Measurements from ENCODE around the gene ADK.
"Not testable (repeated sequence)": the region's sequence is repeated elsewhere in the genome, so short reads cannot be mapped to it uniquely, and the experiment has no call there.

ADK gene

DNA sequence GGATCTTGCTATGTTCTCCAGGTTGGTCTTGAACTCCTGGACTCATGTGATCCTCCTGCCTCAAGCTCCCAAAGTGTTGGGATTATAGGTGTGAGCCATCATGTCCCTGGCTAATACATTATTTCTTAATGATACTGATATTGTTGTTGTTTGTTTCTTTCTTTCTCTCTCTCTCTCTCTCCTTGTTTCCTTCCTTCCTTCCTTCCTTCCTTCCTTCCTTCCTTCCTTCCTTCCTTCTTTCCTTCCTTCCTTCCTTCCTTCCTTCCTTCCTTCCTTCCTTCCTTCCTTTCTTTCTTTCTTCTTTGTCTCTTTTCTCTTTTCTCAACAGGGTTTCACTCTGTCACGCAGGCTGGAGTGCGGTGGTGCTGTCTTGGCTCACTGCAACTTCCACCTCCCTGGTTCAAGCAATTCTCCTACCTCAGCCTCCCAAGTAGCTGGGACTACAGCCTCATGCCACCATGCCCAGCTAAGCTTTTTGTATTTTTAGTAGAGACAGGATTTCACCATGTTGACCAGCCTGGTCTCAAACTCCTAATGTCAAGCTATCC is 149.1 kb downstream of the ADK start:
- not testable (repeated sequence) for DNase-seq (ENCODE audit: low read depth)

DNA sequence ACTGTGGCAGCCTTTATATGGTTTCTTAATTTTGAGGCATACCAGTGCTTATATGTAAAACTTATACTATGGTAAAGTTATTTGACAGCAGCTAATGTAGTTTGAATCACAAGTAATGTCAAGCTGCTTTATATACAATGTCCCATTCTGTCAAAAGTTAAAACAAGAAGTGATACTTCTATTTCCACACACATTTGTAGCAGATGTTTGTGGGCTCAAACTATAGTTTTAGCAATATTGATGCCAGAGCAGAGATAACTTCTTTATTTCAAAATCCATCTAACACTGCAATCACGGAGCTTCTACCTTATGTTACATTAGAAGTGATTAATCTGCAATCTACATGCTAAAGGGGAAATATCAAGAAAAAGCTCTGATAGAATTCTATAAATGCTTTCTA is 149.6 kb downstream of the ADK start:
- no peak for DNase-seq (ENCODE audit: low read depth)

DNA sequence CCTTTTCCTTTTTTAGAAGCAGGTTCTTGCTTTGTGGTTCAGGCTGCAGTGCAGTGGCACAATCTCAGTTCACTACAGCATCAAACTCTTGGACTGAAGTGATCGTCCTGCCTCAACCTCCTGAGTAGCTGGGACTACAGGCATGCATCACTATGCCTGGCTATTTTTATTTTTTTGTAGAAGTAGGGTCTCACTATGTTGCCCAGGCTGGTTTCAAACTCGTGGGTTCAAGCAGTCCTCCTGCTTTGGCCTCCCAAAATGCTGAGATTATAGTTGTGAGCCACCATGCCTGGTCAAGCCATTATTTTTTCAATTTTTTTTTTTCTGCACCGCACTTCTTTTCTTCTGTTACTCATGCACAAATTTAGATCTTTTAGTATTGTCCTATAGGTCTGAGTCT is 154.7 kb downstream of the ADK start:
- DNase-seq (ENCODE audit: low read depth): no peak

DNA sequence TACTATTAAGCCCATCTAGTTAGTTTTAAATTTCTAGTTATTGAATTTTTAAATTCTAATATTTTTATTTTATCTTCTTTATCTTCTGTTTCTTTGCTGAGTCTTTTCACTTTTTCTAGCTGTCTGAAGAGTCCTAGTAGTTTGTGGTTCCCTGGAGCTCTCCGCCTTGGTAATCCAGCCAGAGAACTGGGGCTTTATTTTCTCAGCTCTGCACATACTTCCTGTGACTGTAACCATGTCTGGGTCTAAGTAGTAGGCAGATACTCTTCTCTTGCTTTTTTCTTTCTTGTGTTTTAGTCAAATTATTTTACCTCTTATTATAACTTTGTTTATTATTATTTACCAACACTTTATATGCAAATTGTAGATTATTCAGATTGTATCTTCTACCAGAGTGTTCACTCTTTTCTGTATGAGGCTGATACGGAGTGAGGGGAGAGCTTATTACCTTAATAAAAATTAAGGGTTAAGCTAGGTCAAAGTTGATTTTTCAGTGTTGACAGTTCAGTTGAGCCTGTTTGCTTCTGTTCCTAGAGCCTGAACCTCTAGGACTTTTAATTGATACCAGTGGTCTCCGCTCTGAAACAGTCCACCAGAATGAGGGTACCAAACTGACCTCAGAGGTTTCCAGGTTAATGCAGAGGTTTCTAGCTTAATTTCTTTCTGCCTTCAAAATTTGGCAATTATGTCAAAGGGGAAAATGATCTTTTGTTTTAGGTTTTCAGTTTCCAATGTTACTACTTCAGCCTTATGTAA is 155.4 kb downstream of the ADK start:
- DNase-seq (ENCODE audit: low read depth): no peak

DNA sequence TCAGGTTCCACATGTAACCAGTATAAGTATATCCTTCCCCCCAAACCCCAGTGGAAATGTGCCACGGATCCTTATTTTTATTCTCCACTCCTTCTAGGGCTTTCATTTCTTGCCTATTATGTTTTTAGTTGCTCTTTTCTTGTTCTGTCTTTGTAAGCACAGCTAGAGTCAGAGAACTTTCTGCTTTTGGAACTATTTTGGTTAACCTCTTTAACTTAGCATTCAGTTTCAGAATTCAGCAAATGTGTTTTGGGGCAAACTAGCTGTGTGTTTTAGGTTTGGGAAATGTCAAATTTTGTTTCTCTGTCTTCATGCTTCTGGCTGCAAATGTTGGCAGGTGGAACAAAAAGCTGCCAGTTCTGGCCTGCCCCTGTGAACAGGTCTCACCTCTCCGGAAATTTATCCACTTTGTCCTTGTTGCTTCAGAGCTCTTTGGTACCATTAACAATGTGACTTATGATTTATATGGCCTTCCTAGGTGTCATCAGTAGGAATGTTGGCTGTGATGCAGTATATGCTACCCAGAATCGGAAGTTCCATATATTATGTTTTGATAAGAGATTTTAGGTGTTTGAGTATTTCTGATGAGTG is 156.1 kb downstream of the ADK start:
- DNase-seq (ENCODE audit: low read depth): no peak

DNA sequence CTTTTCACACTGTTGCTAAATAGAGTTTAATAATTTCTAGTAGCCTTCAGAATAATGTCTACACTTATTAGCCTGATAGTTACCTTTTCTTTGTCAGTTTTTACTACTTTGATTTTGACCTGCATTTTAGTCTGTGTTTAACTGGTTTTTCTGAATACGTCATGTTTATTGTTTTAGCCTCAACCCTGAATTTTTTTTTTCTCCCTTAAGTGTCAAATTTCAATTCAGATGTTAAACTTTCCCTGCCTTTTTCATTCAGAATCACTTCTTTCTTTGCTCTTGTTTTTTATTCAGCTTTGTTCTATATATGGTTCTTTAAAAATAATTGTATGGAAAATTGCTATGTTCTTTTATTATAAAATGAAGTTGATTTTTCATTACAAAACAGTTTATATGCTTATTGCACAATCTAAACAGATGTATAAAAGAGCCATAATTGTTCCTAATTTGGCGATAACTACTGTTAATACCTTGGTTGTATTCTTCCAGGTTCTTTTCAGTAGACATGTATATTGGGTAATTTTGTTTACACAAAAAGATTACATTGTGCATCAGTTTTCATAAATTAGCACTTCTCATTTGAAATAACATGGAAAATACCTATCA is 159.7 kb downstream of the ADK start:
- DNase-seq (ENCODE audit: low read depth): no peak

DNA sequence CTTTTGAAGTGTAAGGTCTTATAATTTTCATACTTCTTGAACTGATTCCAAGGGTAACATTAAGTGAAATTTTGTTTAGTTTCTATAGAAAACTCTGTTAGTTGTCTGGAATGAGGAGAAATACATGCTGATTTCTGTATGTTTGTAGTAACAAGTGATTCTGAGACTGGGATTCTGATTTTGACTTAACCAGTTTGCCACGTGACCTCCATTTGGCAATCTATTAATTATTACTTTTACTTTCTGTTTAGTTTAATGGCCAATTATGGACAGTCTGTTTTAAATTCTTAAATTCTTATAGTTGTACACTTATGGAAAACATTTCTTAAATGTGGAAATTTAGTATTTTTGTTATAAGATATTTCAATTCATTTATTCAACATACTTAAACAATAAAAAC is 163.1 kb downstream of the ADK start:
- DNase-seq (ENCODE audit: low read depth): no peak

DNA sequence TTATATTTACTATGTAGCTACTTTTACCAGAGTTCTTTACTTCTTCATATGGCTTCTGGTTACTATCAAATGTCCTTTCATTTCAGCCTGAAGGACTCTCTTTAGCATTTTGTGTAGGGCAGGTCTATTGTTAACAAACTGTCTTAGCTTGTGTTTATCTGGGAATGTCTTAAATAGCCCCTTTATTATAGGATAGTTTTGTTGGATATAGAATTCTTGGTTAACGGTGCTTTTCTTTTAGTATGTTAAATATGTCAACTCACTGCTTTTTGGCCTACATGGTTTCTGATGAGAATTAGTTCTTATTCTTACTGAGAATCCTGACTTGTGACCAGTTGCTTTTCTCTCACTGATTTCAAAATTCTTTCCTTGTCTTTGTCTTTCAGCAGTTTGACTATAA is 169.0 kb downstream of the ADK start:
- DNase-seq (ENCODE audit: low read depth): no peak

DNA sequence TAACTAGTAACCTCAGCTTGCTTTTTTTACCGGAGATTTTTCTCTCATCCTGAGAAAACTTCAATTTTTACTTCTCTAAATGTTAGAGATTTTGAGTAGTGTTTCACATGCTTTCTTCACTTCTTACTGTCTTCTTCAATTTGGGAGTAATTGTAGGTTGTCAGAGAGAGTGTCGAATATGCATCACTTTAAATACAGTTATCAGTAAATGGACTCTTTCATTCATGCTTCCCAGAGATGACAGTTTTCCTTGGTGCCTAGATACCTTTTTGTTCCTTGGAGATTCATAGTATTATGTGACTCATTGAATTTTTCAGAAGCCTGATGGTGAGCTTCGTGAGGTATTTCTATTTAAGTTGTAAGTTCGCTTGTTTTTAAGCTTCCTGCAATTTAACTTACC is 169.7 kb downstream of the ADK start:
- DNase-seq (ENCODE audit: low read depth): no peak

DNA sequence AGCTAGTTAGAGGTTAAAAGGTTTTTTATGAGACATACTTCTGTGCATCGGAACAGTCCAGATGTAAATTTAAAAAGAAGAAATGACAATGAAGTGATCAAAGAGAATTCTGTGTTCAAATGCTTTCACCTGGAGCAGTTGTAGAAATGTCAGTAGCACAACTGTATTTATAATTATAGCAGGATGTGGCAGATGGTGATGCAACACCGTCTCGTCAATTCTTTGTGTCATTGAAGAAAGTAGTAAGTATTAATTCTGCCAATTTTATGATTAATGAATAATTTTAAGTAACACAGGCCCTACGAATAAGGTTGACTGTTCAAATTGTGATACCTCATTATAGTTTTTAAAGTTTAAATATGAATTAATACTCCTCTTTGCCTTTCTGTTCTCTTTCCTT is 171.1 kb downstream of the ADK start:
- no peak for DNase-seq (ENCODE audit: low read depth)

DNA sequence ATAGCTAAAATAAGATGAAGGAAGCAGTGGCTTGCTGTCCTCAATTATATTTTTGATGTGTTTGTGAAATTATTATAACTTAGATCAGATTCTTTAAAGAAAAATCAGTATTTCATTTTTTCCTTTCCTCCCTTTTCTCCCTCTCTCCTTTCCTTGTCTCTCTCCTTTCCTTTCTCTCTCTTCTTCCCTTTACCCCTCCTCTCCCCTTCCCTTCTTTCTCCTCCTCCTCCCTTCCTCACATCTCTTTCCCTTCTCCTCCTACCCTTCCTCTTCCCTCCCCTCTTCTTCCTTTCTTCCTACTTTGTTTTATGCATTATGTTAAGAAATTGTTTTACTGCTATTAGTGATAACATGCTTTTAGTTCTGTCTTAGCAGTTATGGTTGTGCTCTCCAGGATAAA is 171.5 kb downstream of the ADK start:
- DNase-seq (ENCODE audit: low read depth): no peak

DNA sequence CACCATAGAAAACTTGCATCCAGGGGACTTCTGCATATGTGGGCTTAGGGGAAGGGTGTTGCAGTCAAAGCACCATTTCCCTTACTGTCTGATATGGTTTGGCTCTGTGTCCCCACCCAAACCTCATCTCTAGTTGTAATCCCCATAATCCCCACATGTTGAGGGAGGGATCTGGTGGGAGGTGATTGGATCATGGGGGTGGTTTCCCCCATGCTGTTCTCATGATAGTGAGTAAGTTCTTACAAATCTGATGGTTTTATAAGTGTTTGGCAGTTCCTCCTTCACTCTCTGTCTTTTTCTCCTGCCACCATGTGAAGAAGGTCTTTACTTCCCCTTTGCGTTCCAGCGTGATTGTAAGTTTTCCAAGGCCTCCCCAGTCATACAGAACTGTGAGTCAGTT is 177.4 kb downstream of the ADK start:
- no peak for DNase-seq (ENCODE audit: low read depth)

DNA sequence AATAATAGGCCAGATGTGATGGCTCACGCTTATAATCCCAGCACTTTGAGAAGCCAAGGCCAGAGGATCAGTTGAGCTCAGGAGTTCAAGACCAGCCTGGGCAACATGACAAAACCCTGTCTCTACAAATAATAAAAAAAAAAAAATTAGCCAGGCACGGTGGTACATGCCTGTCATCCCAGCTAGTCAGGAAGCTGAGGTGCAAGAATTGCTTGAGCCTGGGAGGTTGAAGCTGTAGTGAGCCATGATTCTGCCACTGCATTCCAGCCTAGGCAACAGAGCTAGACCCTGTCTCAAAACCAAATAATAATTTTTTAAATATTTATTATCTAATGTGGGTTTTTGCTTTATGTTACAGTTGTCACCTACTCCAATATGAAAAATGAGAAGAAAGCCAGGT is 178.9 kb downstream of the ADK start:
- no peak for DNase-seq (ENCODE audit: low read depth)

DNA sequence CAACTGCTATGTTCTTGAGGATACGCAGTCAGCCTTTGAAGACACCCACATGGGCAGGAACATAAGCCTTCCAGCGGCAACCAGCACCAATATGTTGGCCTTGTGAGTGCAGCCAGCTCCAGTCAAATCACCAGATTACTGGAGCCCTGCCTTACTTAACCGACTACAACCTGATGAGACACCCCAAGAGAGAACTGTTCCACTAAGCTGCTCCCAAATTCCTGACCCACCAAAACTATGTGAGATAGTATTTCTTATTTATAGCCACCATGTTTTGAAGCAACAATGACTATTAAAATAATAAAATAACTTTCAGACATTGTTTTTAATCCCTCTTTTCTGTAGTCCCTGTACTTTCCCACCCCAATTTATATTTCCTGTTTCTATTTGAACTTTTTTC is 179.6 kb downstream of the ADK start:
- DNase-seq (ENCODE audit: low read depth): no peak

DNA sequence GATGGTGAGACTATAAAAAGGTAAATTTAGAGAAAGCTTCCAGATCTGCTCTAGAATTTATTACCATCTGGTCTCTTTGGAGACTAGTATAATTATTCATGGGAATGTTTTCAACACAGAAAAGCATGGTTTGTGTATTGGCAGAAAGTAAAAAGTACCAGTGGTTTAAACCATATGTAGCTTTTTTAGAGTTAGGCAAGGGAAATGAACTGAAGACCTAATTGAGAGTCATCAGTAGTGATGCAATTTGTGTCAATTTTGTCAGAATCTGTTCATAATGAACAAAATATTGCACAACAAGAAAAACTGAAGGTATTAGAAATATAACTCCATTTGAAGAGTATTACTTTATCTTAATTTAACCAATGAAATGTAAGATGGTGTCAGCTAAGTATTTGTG is 181.4 kb downstream of the ADK start:
- no peak for DNase-seq (ENCODE audit: low read depth)

DNA sequence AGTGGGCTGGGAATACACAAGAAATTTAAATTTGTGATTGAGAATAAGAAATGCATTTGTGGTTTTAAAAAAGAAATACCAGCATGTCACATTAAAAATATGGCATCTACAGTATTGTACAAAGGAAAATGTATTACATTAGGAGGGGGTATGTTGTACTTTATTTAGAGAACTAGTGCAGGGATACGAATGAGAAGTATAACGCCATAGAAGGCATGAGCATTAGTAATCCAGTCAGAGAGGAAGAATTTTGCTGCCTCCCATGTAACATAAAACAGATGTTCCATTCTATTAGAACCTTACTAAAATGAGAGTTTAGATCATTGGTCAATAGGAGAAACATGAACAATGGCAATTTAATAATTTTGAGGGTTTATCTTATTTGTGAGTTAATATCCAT is 182.2 kb downstream of the ADK start:
- DNase-seq (ENCODE audit: low read depth): no peak

DNA sequence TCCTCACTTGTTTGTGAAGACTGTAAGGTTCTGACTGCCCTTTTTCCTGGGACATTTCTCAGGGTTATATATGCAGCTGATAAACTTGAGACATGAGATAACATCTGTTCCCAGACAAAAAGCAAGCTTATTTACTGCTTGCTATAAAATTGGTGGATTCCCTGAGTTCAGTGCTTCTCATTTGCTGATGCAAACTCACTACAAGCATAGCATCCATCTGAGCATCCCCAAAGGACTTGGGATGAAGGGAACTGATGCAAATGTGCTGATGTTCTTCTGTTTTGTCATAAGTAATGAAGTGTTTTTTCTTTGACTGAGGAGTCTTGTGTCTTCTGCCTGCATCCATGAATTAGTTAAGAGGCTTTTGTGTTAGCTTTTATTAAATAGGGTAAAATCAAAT is 183.2 kb downstream of the ADK start:
- no peak for DNase-seq (ENCODE audit: low read depth)

DNA sequence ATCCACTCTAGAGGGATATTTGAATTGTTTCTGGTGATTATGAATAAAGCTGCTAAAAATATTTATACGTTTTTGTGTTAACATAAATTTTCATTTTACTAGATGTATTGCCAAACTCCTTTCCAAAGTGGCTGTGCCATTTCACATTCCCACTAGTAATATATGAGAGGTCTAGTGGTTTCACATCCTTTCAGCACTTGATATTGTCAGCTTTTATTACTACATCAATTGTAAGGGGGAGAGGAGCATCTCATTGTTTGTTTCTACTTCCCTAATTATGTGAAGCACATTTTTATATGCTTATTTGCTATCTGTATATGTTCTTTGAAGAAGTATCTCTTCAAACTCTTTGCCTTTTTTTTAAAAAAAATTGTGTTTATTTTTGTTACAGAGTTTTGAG is 184.5 kb downstream of the ADK start:
- DNase-seq (ENCODE audit: low read depth): no peak

DNA sequence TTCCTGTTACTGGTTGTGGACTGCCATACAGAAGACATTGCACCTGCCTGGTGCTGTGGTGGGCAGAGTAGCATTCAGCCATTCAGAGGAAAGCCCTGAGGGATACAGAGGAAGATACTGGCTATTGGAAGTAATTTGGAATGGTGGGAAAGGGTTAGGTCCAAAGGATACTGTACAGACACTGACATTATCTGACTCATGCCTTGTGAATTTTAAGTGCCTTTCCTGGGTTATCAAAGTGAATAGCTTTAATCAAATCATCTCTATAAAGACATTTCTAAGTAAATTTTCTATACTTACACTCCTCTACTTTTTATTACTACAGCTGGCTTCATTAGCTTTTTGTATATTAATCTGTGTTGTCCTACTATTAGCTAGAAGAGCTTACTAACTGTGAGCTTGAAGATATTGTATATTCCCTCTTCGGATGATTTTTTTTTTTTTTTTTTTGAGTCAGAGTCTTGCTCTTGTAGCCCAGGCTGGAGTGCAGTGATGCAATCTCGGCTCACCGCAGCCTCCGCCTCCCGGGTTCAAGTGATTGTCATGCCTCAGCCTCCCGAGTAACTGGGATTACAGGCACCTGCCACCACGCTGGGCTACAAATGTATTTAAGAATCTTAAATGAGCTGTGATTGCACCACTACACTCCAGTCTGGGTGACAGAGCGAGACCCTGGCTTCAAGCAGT is 186.5 kb downstream of the ADK start:
- DNase-seq (ENCODE audit: low read depth): no peak

DNA sequence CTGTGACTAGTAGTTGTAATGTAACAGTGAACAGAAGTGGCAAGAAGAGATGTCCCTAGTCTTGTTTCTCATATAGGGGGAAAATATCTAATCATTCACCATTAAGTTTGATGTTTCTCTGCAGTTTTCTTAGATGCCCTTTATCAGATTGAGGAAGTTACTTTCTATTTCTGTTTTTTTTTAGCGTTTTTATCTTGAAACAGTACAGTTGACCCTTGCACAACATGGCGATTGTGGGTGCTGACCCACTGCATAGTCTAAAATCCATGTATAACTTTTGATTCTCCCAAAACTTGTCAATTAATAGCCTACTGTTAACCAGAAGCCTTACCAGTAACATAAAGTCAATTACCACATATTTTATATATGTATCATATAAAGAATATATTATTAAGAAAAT is 192.0 kb downstream of the ADK start:
- no peak for DNase-seq (ENCODE audit: low read depth)

DNA sequence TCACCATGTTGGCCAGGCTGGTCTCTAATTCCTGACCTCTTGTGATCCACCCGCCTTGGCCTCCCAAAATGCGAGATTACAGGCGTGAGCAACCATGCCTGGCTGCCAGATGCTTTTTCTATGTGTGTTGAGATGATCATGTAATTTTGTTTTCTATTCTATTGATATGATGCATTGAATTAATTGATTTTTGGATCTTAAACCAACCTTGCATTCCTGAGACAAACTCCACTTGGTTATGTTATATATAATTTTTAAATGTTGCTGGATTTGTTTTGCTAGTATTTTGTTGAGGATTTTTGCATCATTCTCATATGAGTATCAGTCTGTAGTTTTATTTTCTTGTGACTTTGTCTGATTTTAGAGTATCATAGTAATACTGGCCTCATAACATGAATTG is 192.8 kb downstream of the ADK start:
- DNase-seq (ENCODE audit: low read depth): no peak

DNA sequence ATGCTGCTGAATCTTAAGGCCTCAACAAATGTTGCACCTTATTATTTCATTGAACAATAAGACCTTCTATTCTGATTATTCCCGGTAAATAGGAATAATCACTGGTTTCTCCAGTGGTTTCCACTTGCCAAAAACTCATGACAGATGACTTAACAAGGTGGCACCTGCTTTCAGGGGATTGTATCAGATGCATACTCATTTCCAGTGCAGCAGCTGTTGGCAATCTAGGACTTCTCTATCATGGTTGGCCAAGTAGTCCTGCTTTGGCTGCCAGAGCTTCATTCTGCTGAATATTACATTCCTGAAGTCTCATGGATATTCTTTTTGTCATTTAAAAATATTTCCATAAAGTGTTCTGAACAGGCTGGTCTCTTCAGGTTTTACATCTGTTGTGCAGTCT is 193.3 kb downstream of the ADK start:
- no peak for DNase-seq (ENCODE audit: low read depth)

DNA sequence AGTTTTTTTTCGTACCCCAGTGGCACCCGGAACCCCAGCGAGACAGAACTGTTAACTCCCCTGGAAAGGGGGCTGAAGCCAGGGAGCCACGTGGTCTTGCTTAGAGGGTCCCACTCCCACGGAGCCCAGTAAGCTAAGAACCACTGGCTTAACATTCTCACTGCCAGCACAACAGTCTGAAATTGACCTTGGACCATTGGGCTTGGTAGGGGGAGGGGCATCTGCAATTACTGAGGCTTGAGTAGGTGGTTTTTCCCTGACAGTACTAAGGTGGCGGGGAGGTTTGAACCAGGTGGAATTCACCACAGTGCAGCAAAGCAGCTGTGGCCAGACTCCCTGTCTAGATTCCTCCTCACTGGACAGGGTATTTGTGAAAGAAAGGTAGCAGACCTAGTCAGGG is 196.5 kb downstream of the ADK start:
- no peak for DNase-seq (ENCODE audit: low read depth)
